ENCODE data around the gene RNF207. TPM values are rescaled to one million over a fixed set of nuclear protein-coding genes. Genes with fewer than 3 reads are reported as not detected.

The RNF207 gene
- total and polyA plus RNA-seq, 4 donors, result 8.0 to 14.4 (median 12.3) TPM

DNA sequence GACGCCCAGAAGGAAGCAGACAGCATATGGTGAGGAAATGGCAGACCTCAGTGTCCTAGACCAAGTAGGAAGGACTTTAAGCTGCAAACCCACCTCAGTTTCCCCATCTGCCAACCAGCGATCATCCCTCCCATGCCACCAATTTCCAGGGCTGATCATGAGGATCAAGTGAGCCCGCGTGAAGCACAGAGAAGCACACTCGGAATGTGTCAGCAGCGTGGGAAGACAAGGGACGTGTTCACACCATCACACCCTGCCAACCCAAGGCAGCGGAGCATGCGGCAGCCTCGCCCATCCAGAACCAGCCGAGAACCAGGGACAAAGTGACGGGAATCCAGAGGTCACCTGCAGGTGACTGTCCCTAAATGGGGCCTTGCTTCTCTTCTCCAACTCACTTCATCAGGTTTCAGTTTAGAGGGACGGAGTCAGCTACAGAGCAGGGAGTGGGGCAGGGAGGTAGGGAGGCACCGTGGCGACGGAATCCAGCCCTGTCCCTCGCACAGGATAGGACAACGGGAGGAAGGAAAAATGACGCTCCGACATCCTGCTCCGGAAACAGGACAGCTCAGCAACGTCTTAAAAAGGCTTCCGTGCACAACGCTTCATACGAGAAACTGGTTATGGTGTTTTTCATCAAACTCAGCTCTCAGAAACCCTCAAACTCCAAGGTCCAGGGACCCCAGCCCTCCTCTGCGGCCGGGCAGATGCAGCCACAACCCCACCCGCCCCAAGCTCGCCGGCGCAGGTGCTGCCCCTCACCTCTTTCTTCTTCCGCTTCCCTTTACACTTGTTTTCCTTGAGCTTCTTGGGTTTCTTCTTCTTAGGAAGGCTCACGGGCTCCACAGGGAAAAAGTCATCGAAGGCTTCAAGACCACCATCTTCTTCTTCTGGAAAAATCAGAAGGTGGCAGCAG is 38.3 kb upstream of the RNF207 start:
- Histone ChIP-seq H3K4me1 (ENCODE audit: control insufficient read depth in 5 of 5, insufficient read depth in 5 of 5, low read length in 5 of 5) (peaks cover 0 to 4% (median 0%) of the 10 kb centered on the region in 5 donors), H3K27me3 (ENCODE audit: control insufficient read depth in 3 of 3, insufficient read depth in 3 of 3, low read length in 2 of 3) (peaks cover 0 to 7% (median 7%) of the 10 kb centered on the region in 3 donors), H3K27ac (ENCODE audit: low read depth in 1 of 2, low read length in 1 of 2) (no peak overlapping the region), H3K9ac (ENCODE audit: insufficient read depth in 1 of 2, low read length in 2 of 2) (no peak overlapping the region), H3K36me3 (ENCODE audit: control insufficient read depth in 4 of 4, insufficient read depth in 4 of 4, low read length in 4 of 4) (no peaks in the 10 kb centered on the region), H3K4me3 (no peak overlapping the region), H3K9me3 (ENCODE audit: control insufficient read depth in 4 of 4, insufficient read depth in 3 of 4, low read length in 3 of 4) (peaks cover 0 to 1% (median 0%) of the 10 kb centered on the region in 4 donors)
- TF ChIP-seq, protein P1, sequence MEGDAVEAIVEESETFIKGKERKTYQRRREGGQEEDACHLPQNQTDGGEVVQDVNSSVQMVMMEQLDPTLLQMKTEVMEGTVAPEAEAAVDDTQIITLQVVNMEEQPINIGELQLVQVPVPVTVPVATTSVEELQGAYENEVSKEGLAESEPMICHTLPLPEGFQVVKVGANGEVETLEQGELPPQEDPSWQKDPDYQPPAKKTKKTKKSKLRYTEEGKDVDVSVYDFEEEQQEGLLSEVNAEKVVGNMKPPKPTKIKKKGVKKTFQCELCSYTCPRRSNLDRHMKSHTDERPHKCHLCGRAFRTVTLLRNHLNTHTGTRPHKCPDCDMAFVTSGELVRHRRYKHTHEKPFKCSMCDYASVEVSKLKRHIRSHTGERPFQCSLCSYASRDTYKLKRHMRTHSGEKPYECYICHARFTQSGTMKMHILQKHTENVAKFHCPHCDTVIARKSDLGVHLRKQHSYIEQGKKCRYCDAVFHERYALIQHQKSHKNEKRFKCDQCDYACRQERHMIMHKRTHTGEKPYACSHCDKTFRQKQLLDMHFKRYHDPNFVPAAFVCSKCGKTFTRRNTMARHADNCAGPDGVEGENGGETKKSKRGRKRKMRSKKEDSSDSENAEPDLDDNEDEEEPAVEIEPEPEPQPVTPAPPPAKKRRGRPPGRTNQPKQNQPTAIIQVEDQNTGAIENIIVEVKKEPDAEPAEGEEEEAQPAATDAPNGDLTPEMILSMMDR (IDR thresholded peaks at IDR 0.05; ENCODE audit: control extremely low read depth, extremely low read depth), result no peak
- ATAC-seq (ENCODE audit: insufficient read depth, low FRiP score) (no peak), DNase-seq (no peak)
- WGBS, 2 donors, result 68 to 70% methylated on average over 34 of the region's 34 CpGs

DNA sequence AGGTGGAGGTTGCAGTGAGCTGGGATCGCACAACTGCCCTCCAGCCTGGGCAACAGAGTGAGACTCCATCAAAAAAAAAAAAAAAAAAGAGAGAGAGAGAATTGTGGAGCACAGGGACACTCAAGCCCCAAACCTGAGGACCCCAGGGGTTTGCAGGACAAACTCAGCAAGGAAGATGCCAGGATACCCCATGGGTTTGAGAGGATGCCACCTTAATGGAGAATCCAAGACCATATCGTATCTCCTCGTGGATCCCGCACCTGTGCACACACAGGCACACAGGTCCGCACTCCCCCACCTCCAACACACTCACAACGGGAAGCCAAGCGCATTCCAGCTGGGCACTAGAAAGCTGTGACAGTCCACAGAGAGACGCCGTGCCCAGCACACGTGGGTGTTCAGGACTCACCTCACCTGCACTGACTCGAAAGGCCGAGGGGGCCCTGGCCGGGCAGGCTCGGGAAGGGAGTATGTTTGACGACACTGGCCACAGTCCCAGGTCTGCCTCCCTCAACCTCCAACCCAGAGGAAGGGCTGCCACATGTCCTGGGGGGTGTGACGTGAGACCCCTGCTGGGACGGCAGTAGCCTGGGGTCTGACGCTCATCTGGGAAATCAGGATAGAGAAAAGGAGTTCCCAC is 36.9 kb upstream of the RNF207 start:
- peaks cover 0 to 7% (median 5%) of the 10 kb centered on the region in 3 donors for H3K27me3 ChIP-seq (ENCODE audit: control insufficient read depth in 3 of 3, insufficient read depth in 3 of 3, low read length in 2 of 3)
- DNase-seq, result no peak

DNA sequence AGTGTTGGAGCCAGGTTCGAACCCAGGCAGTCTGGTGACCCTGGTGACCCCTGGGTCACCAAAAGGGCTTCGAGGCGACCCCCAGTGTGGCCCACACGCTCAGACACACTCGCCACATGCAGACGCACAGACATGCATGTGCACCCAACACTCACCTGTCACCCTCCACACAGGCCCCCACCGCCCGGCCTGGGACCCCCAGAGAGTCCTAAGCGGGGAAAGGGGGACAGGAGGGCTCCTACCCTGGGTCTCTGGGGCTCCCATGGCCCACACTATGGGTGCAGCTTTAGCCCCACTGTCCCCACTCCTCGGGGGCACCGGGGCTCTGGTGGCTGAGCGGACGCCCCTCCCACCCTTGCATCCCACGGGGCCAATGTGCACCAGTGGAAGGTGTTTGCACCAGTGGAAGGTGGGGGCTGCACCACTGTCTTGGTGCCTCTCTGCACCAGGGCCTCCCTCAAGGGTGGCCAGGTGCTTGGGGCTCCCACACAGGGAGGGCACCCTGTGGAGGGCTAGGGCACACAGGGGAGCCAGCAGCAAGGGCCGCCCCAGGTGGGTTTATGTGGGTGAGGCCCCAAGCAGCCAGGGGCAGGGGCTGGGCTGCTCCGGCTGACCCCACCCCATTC is 35.7 kb upstream of the RNF207 start:
- no peaks in the 10 kb centered on the region for H3K36me3 ChIP-seq (ENCODE audit: control insufficient read depth in 4 of 4, insufficient read depth in 4 of 4, low read length in 4 of 4)
- H3K9me3 ChIP-seq (ENCODE audit: control insufficient read depth in 4 of 4, insufficient read depth in 3 of 4, low read length in 3 of 4), result peaks cover 0 to 5% (median 0%) of the 10 kb centered on the region in 4 donors
- DNase-seq, result no peak
- peaks cover 0 to 7% (median 3%) of the 10 kb centered on the region in 3 donors for H3K27me3 ChIP-seq (ENCODE audit: control insufficient read depth in 3 of 3, insufficient read depth in 3 of 3, low read length in 2 of 3)
- no peak overlapping the region for H3K9ac ChIP-seq (ENCODE audit: insufficient read depth in 1 of 2, low read length in 2 of 2)
- TF ChIP-seq, protein P1 (IDR thresholded peaks at IDR 0.05; ENCODE audit: control extremely low read depth, extremely low read depth), result no peak
- H3K4me3 ChIP-seq, result no peak overlapping the region
- ATAC-seq (ENCODE audit: insufficient read depth, low FRiP score), result no peak
- WGBS, 2 donors, result 73 to 83% methylated on average over 15 to 16 of the region's 16 CpGs
- peaks cover 0 to 4% (median 0%) of the 10 kb centered on the region in 5 donors for H3K4me1 ChIP-seq (ENCODE audit: control insufficient read depth in 5 of 5, insufficient read depth in 5 of 5, low read length in 5 of 5)
- H3K27ac ChIP-seq (ENCODE audit: low read depth in 1 of 2, low read length in 1 of 2), result no peak overlapping the region

More for the DNA sequence above, 36.9 kb upstream of the RNF207 start:
- ATAC-seq (ENCODE audit: insufficient read depth, low FRiP score), result no peak
- no peak overlapping the region for H3K27ac ChIP-seq (ENCODE audit: low read depth in 1 of 2, low read length in 1 of 2)
- peaks cover 0 to 4% (median 0%) of the 10 kb centered on the region in 5 donors for H3K4me1 ChIP-seq (ENCODE audit: control insufficient read depth in 5 of 5, insufficient read depth in 5 of 5, low read length in 5 of 5)
- WGBS, 2 donors, result 77 to 78% methylated on average over 18 of the region's 18 CpGs
- peaks cover 0 to 1% (median 0%) of the 10 kb centered on the region in 4 donors for H3K9me3 ChIP-seq (ENCODE audit: control insufficient read depth in 4 of 4, insufficient read depth in 3 of 4, low read length in 3 of 4)
- H3K4me3 ChIP-seq, result no peak overlapping the region
- no peaks in the 10 kb centered on the region for H3K36me3 ChIP-seq (ENCODE audit: control insufficient read depth in 4 of 4, insufficient read depth in 4 of 4, low read length in 4 of 4)
- H3K9ac ChIP-seq (ENCODE audit: insufficient read depth in 1 of 2, low read length in 2 of 2), result no peak overlapping the region
- TF ChIP-seq, protein P1 (IDR thresholded peaks at IDR 0.05; ENCODE audit: control extremely low read depth, extremely low read depth), result no peak
